Keratinocyte (primary cell): ENCODE data around the gene YTHDC1. TPM values are rescaled to one million over a fixed set of nuclear protein-coding genes. Genes with fewer than 3 reads are reported as not detected.

Source experiments
- DNase-seq: peaks from one replicate; pipeline ENCODE4 v3.0.0-alpha.2; 2011; ENCODE audit warnings: low read depth, missing footprints, low spot score
- FAIRE-seq: peaks from 2 replicates; lab custom pipeline; 2011; peaks lifted over from hg19 to GRCh38; lab: Jason Lieb, UNC
- H2AFZ ChIP-seq: 2 replicates; pipeline ENCODE4 v1.6.0; 2012; ENCODE audit warnings: low read length, control low read depth, inconsistent platforms; ENCODE audit not compliant: control insufficient read depth
- H3K27ac ChIP-seq: 2 replicates; pipeline ENCODE4 v1.5.1; 2011; ENCODE audit warnings: low read length; ENCODE audit not compliant: control insufficient read depth, insufficient read depth
- H3K27me3 ChIP-seq: 3 replicates; pipeline ENCODE4 v1.6.0; 2011; ENCODE audit warnings: low read length; ENCODE audit not compliant: control insufficient read depth, insufficient read depth; ENCODE audit errors: extremely low read depth
- H3K36me3 ChIP-seq, 2 experiments: 2 replicates in 1 of 2; 3 replicates in 1 of 2; pipeline ENCODE4 v1.5.1; 2011; ENCODE audit warnings: low read length in 2 of 2, mild to moderate bottlenecking in 1 of 2; ENCODE audit not compliant: control insufficient read depth in 2 of 2, insufficient read depth in 2 of 2; ENCODE audit errors: extremely low read depth in 1 of 2
- H3K4me1 ChIP-seq: 3 replicates; pipeline ENCODE4 v1.5.1; 2011; ENCODE audit warnings: low read length; ENCODE audit not compliant: control insufficient read depth, insufficient read depth; ENCODE audit errors: extremely low read depth
- H3K4me2 ChIP-seq: 3 replicates; pipeline ENCODE4 v1.6.0; 2011; ENCODE audit warnings: low read depth, low read length; ENCODE audit not compliant: control insufficient read depth, insufficient read depth; ENCODE audit errors: extremely low read depth
- H3K4me3 ChIP-seq, 3 experiments: fragments of 200-600 bp in 1 of 3; sonication (generic) in 1 of 3; 2 replicates in 2 of 3; 3 replicates in 1 of 3; pipeline ENCODE4 v1.5.1; 2011 to 2016; ENCODE audit warnings: low read length in 3 of 3, mild to moderate bottlenecking in 3 of 3, control low read depth in 2 of 3, inconsistent platforms in 1 of 3, low read depth in 1 of 3, mixed read lengths in 1 of 3, mixed run types in 1 of 3, moderate library complexity in 1 of 3; ENCODE audit not compliant: control insufficient read depth in 2 of 3, insufficient read depth in 2 of 3; ENCODE audit errors: extremely low read depth in 1 of 3
- H3K79me2 ChIP-seq: 2 replicates; pipeline ENCODE4 v1.6.0; 2012; ENCODE audit warnings: low read length; ENCODE audit not compliant: control insufficient read depth, insufficient read depth
- H3K9ac ChIP-seq: 3 replicates; pipeline ENCODE4 v1.6.0; 2011; ENCODE audit warnings: low read length; ENCODE audit not compliant: control insufficient read depth, insufficient read depth; ENCODE audit errors: extremely low read depth
- H3K9me1 ChIP-seq: 3 replicates; pipeline ENCODE4 v1.6.0; 2011; ENCODE audit warnings: low read length; ENCODE audit not compliant: control insufficient read depth, insufficient read depth; ENCODE audit errors: extremely low read depth
- H3K9me3 ChIP-seq: 2 replicates; pipeline ENCODE4 v1.5.1; 2012; ENCODE audit warnings: low read depth, low read length; ENCODE audit not compliant: control insufficient read depth
- H4K20me1 ChIP-seq: 3 replicates; pipeline ENCODE4 v1.6.0; 2011; ENCODE audit warnings: low read length; ENCODE audit not compliant: control insufficient read depth, insufficient read depth; ENCODE audit errors: extremely low read depth
- CTCF ChIP-seq, 3 experiments: IDR thresholded peaks in 1 of 3; conservative IDR thresholded peaks in 1 of 3; optimal IDR thresholded peaks in 1 of 3; 2 replicates in 2 of 3; 3 replicates in 1 of 3; pipeline versions ENCODE3 to v1.5.1; 2011; ENCODE audit warnings: low read length in 3 of 3, mild to moderate bottlenecking in 3 of 3, moderate library complexity in 2 of 3, control low read depth in 1 of 3, inconsistent platforms in 1 of 3; ENCODE audit not compliant: insufficient read depth in 2 of 3; ENCODE audit errors: extremely low read depth in 1 of 3
- EZH2 ChIP-seq: IDR thresholded peaks from one replicate; pipeline ENCODE4 v1.6.1; 2012; ENCODE audit warnings: inconsistent platforms, mild to moderate bottlenecking, low read length, moderate library complexity
- dilution Hi-C: fragments of 300-500 bp; cut with MboI; formaldehyde crosslinking; loops from one replicate; pipeline ENCODE4 v1.7.0; 2020; ENCODE audit warnings: low sequenced_read_pairs; ENCODE audit not compliant: extremely low pct_ligation_motif_present
- polyA plus RNA-seq, 5 experiments: library from polyadenylated mRNA; depleted of rRNA in 3 of 5; stranded (reverse) in 3 of 5; stranded (forward) in 1 of 5; unstranded in 1 of 5; fragments of >200 nt; gene quantifications; 1 replicate in 1 of 5; 2 replicates in 3 of 5; 3 replicates in 1 of 5; pipeline versions ENCODE4 v1.2.1 to v1.2.3, GENCODE V29; 2011 to 2012; ENCODE audit warnings: missing spikeins in 2 of 5, low read depth in 1 of 5, low replicate concordance in 1 of 5

The YTHDC1 gene
- polyA plus RNA-seq, 1 donor (not counting 4 experiments of a cell fraction or from before 2014, with no cell fraction given), result 74.2 TPM

- H3K9ac ChIP-seq, result no peak overlapping the region
- H3K4me3 ChIP-seq, result no peak overlapping the region
- no peak for DNase-seq
- no peaks in the 10 kb centered on the region for H4K20me1 ChIP-seq
- H3K36me3 ChIP-seq, result peaks cover 0 to 5% of the 10 kb centered on the region in 2 experiments
- TF ChIP-seq CTCF (optimal IDR thresholded peaks at IDR 0.05 in 1 of 3, IDR thresholded peaks at IDR 0.05 in 1 of 3, conservative IDR thresholded peaks at IDR 0.05 in 1 of 3; ENCODE audit: extremely low read depth in 1 of 3, insufficient read depth in 2 of 3, low read length in 3 of 3) (no peak), EZH2 (no peak)
- dilution Hi-C loops, result no loop called here
- no peaks in the 10 kb centered on the region for H3K79me2 ChIP-seq
- no peak overlapping the region for H3K27ac ChIP-seq
- H3K9me1 ChIP-seq, result no peaks in the 10 kb centered on the region
- no peak overlapping the region for H2AFZ ChIP-seq
- H3K4me1 ChIP-seq, result peaks cover 21% of the 10 kb centered on the region
- FAIRE-seq, result no peak
- H3K27me3 ChIP-seq, result no peaks in the 10 kb centered on the region
- H3K4me2 ChIP-seq, result no peak overlapping the region
- peaks cover 9% of the 10 kb centered on the region for H3K9me3 ChIP-seq
Measured at GRCh38 chr4:68366600-68366999, 16.7 kb upstream of the YTHDC1 start.

DNA sequence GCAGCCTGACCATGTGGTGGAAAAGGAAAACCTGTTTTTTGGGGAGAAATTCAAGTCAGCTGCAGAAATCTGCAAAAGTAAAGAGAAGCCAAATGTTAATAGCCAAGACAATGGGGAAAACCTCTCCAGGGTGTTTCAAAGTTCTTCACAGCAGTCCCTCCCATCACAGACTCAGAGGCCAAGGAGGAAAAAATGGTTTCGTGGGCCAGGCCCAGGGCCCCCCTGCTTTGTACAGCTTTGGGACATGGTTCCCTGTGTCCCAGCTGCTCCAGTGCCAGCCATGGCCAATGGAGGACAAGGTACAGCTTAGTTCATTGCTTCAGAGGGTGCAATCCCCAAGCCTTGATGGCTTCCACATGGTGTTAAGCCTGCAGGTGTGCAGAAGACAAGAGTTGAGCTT lies 15.2 kb upstream of the YTHDC1 start:
- Histone ChIP-seq H3K36me3 (peaks cover 0 to 5% of the 10 kb centered on the region in 2 experiments), H3K79me2 (no peaks in the 10 kb centered on the region), H3K4me3 (no peak overlapping the region), H4K20me1 (no peaks in the 10 kb centered on the region), H3K27ac (no peak overlapping the region), H3K4me2 (no peak overlapping the region), H2AFZ (no peak overlapping the region), H3K9ac (no peak overlapping the region), H3K9me1 (no peaks in the 10 kb centered on the region), H3K27me3 (no peaks in the 10 kb centered on the region), H3K4me1 (peaks cover 36% of the 10 kb centered on the region), H3K9me3 (peaks cover 9% of the 10 kb centered on the region)
- dilution Hi-C loops, result no loop called here
- FAIRE-seq (no peak), DNase-seq (no peak)
- TF ChIP-seq CTCF (optimal IDR thresholded peaks at IDR 0.05 in 1 of 3, IDR thresholded peaks at IDR 0.05 in 1 of 3, conservative IDR thresholded peaks at IDR 0.05 in 1 of 3; ENCODE audit: extremely low read depth in 1 of 3, insufficient read depth in 2 of 3, low read length in 3 of 3) (no peak), EZH2 (no peak)
